Trophoblast cell (in vitro differentiated cells and primary cell): ENCODE data around the gene OSBPL3.

Experiments
- DNase-seq, 2 donors: peaks; one replicate each; pipeline ENCODE4 v3.0.0-alpha.2; 2016
- H2AFZ ChIP-seq: 2 replicates; pipeline ENCODE4 v1.6.1; 2013; ENCODE audit warnings: low read length, moderate library complexity, mild to moderate bottlenecking; ENCODE audit not compliant: insufficient read depth, poor library complexity
- H2AK5ac ChIP-seq: 2 replicates; pipeline ENCODE4 v1.6.1; 2013; ENCODE audit warnings: mild to moderate bottlenecking, low read length
- H2BK120ac ChIP-seq: 2 replicates; pipeline ENCODE4 v1.6.1; 2013; ENCODE audit warnings: low read length, mild to moderate bottlenecking, moderate library complexity; ENCODE audit not compliant: insufficient read depth, poor library complexity
- H2BK12ac ChIP-seq: 2 replicates; pipeline ENCODE4 v1.6.1; 2013; ENCODE audit warnings: mild to moderate bottlenecking, low read length, moderate library complexity
- H2BK5ac ChIP-seq: 2 replicates; pipeline ENCODE4 v1.6.1; 2013; ENCODE audit warnings: low read length, low read depth, moderate library complexity, mild to moderate bottlenecking; ENCODE audit not compliant: poor library complexity
- H3K14ac ChIP-seq: 2 replicates; pipeline ENCODE4 v1.6.1; 2013; ENCODE audit warnings: mild to moderate bottlenecking, low read length
- H3K18ac ChIP-seq: 2 replicates; pipeline ENCODE4 v1.6.1; 2013; ENCODE audit warnings: mild to moderate bottlenecking, low read length
- H3K23ac ChIP-seq: 2 replicates; pipeline ENCODE4 v1.6.1; 2013; ENCODE audit warnings: low read length
- H3K27ac ChIP-seq: 2 replicates; pipeline ENCODE4 v1.5.1; 2013; ENCODE audit warnings: low read depth, mild to moderate bottlenecking, inconsistent platforms, low read length, moderate library complexity
- H3K27me3 ChIP-seq: 2 replicates; pipeline ENCODE4 v1.6.1; 2013; ENCODE audit warnings: inconsistent platforms, mild to moderate bottlenecking, low read length, moderate library complexity; ENCODE audit not compliant: insufficient read depth
- H3K36me3 ChIP-seq, 2 experiments: 1 replicate in 1 of 2; 2 replicates in 1 of 2; pipeline ENCODE4 v1.6.1; 2013; ENCODE audit warnings: low read length in 2 of 2, mild to moderate bottlenecking in 2 of 2, moderate library complexity in 1 of 2; ENCODE audit not compliant: insufficient read depth in 2 of 2, control insufficient read depth in 1 of 2
- H3K4ac ChIP-seq: 2 replicates; pipeline ENCODE4 v1.6.1; 2013; ENCODE audit warnings: low read depth, mild to moderate bottlenecking, low read length, moderate library complexity
- H3K4me1 ChIP-seq, 2 experiments: 1 replicate in 1 of 2; 2 replicates in 1 of 2; pipeline ENCODE4 v1.6.1; 2013; ENCODE audit warnings: low read length in 2 of 2, mild to moderate bottlenecking in 2 of 2, moderate library complexity in 1 of 2; ENCODE audit not compliant: insufficient read depth in 2 of 2, control insufficient read depth in 1 of 2
- H3K4me2 ChIP-seq: 2 replicates; pipeline ENCODE4 v1.6.1; 2013; ENCODE audit warnings: inconsistent platforms, mild to moderate bottlenecking, low read length, moderate library complexity
- H3K4me3 ChIP-seq: 2 replicates; pipeline ENCODE4 v1.5.1; 2013; ENCODE audit warnings: mild to moderate bottlenecking, low read depth, low read length, inconsistent platforms
- H3K79me1 ChIP-seq: one replicate; pipeline ENCODE4 v1.6.1; 2013; ENCODE audit warnings: low read length
- H3K79me2 ChIP-seq: 2 replicates; pipeline ENCODE4 v1.6.1; 2013; ENCODE audit warnings: low read length, mild to moderate bottlenecking; ENCODE audit not compliant: control insufficient read depth, insufficient read depth, poor library complexity
- H3K9ac ChIP-seq: 2 replicates; pipeline ENCODE4 v1.6.1; 2013; ENCODE audit warnings: mild to moderate bottlenecking, low read length
- H3K9me3 ChIP-seq: 2 replicates; pipeline ENCODE4 v1.6.1; 2013; ENCODE audit warnings: low read depth, mild to moderate bottlenecking, control low read depth, inconsistent platforms, low read length; ENCODE audit not compliant: insufficient read depth
- H4K12ac ChIP-seq: 2 replicates; pipeline ENCODE4 v1.6.1; 2013; ENCODE audit warnings: low read depth, mild to moderate bottlenecking, low read length, moderate library complexity
- H4K8ac ChIP-seq: 2 replicates; pipeline ENCODE4 v1.6.1; 2013; ENCODE audit warnings: low read depth, mild to moderate bottlenecking, low read length, moderate library complexity
- H4K91ac ChIP-seq: one replicate; pipeline ENCODE4 v1.6.1; 2013; ENCODE audit warnings: low read depth, mild to moderate bottlenecking, low read length, moderate library complexity
- WGBS: extraction: QIAGEN DNeasy Blood & Tissue Kit; methylation state at CpG from one replicate; pipeline ENCODE4 v1.1.7; 2013; ENCODE audit warnings: missing lambda C conversion rate; ENCODE audit not compliant: insufficient read length, insufficient coverage; ENCODE audit errors: extremely low coverage; 5-methylcytosine and 5-hydroxymethylcytosine counted together

The OSBPL3 gene

GRCh38 chr7:24816868-24817267 lies 163.1 kb downstream of the OSBPL3 start:
- no peak overlapping the region for H3K27ac ChIP-seq
- no peak overlapping the region for H4K8ac ChIP-seq
- no peak overlapping the region for H4K12ac ChIP-seq
- peaks cover 0 to 3% of the 10 kb centered on the region in 2 experiments for H3K36me3 ChIP-seq
- H2BK5ac ChIP-seq: no peak overlapping the region
- H2BK120ac ChIP-seq: no peak overlapping the region
- no peaks in the 10 kb centered on the region for H3K27me3 ChIP-seq
- no peak overlapping the region for H3K4ac ChIP-seq
- DNase-seq: no peak
- H3K14ac ChIP-seq: no peak overlapping the region
- no peak overlapping the region for H3K18ac ChIP-seq
- H3K4me1 ChIP-seq: peaks cover 0 to 6% of the 10 kb centered on the region in 2 experiments
- no peak overlapping the region for H2AFZ ChIP-seq
- H3K9me3 ChIP-seq: no peaks in the 10 kb centered on the region
- no peak overlapping the region for H3K23ac ChIP-seq
- H3K9ac ChIP-seq: no peak overlapping the region
- WGBS: no CpG with 5 or more reads among the region's 3 CpGs
- H3K4me3 ChIP-seq: no peak overlapping the region
- no peaks in the 10 kb centered on the region for H3K79me2 ChIP-seq
- no peak overlapping the region for H2AK5ac ChIP-seq
- no peaks in the 10 kb centered on the region for H3K79me1 ChIP-seq
- H3K4me2 ChIP-seq: no peak overlapping the region
- no peak overlapping the region for H4K91ac ChIP-seq
- no peak overlapping the region for H2BK12ac ChIP-seq

- Histone ChIP-seq H2AK5ac (no peak overlapping the region), H2BK120ac (no peak overlapping the region), H3K9me3 (no peaks in the 10 kb centered on the region), H4K12ac (no peak overlapping the region), H3K27ac (no peak overlapping the region), H3K27me3 (no peaks in the 10 kb centered on the region), H3K23ac (no peak overlapping the region), H2BK5ac (no peak overlapping the region), H4K8ac (no peak overlapping the region), H3K36me3 (peaks cover 3 to 4% of the 10 kb centered on the region in 2 experiments), H3K14ac (no peak overlapping the region), H2BK12ac (no peak overlapping the region), H3K4me1 (no peaks in the 10 kb centered on the region), H3K4me2 (no peak overlapping the region), H3K4me3 (no peak overlapping the region), H3K79me2 (no peaks in the 10 kb centered on the region), H3K4ac (no peak overlapping the region), H3K79me1 (no peaks in the 10 kb centered on the region), H2AFZ (no peak overlapping the region), H3K9ac (no peak overlapping the region), H3K18ac (no peak overlapping the region), H4K91ac (no peak overlapping the region)
- DNase-seq: peak; percentile 51 to 87
- no CpG with 5 or more reads among the region's 4 CpGs for WGBS
Measured at GRCh38 chr7:24812305-24812945, 167.6 kb downstream of the OSBPL3 start.

GRCh38 chr7:24808518-24808917 lies 171.5 kb downstream of the OSBPL3 start:
- Histone ChIP-seq H3K9ac (no peak overlapping the region), H3K4me1 (no peaks in the 10 kb centered on the region), H3K27me3 (no peaks in the 10 kb centered on the region), H2BK120ac (no peak overlapping the region), H3K79me2 (no peaks in the 10 kb centered on the region), H2AFZ (no peak overlapping the region), H2AK5ac (no peak overlapping the region), H3K4me2 (no peak overlapping the region), H3K79me1 (no peaks in the 10 kb centered on the region), H3K18ac (no peak overlapping the region), H3K23ac (no peak overlapping the region), H3K14ac (no peak overlapping the region), H3K9me3 (no peaks in the 10 kb centered on the region), H4K8ac (no peak overlapping the region), H3K27ac (no peak overlapping the region), H2BK12ac (no peak overlapping the region), H3K36me3 (peaks cover 3 to 4% of the 10 kb centered on the region in 2 experiments), H3K4me3 (no peak overlapping the region), H4K12ac (no peak overlapping the region), H2BK5ac (no peak overlapping the region), H4K91ac (no peak overlapping the region), H3K4ac (no peak overlapping the region)
- DNase-seq: no peak
- WGBS: no CpG with 5 or more reads among the region's 6 CpGs

- no peaks in the 10 kb centered on the region for H3K9me3 ChIP-seq
- DNase-seq: peak in 1 of 2 donors; percentile 70
- no peaks in the 10 kb centered on the region for H3K79me2 ChIP-seq
- H3K9ac ChIP-seq: no peak overlapping the region
- H3K4me3 ChIP-seq: no peak overlapping the region
- no peak overlapping the region for H3K23ac ChIP-seq
- H3K14ac ChIP-seq: no peak overlapping the region
- H3K4me2 ChIP-seq: no peak overlapping the region
- no peak overlapping the region for H4K8ac ChIP-seq
- no peak overlapping the region for H3K4ac ChIP-seq
- no peak overlapping the region for H3K18ac ChIP-seq
- H2AK5ac ChIP-seq: no peak overlapping the region
- H2AFZ ChIP-seq: no peak overlapping the region
- H4K12ac ChIP-seq: no peak overlapping the region
- no peak overlapping the region for H2BK120ac ChIP-seq
- H2BK12ac ChIP-seq: no peak overlapping the region
- H3K79me1 ChIP-seq: no peaks in the 10 kb centered on the region
- no peak overlapping the region for H3K27ac ChIP-seq
- peaks cover 0 to 4% of the 10 kb centered on the region in 2 experiments for H3K36me3 ChIP-seq
- no peak overlapping the region for H2BK5ac ChIP-seq
- no peak overlapping the region for H4K91ac ChIP-seq
- no peaks in the 10 kb centered on the region for H3K4me1 ChIP-seq
- H3K27me3 ChIP-seq: no peaks in the 10 kb centered on the region
- no CpG with 5 or more reads among the region's 5 CpGs for WGBS
Measured at GRCh38 chr7:24802300-24802699, 177.7 kb downstream of the OSBPL3 start.
